ENCODE measurements around the gene HBA2. TPM values are rescaled to one million over a fixed set of nuclear protein-coding genes. Genes with fewer than 3 reads are reported as not detected.
"Not testable (repeated sequence)": the region's sequence is repeated elsewhere in the genome, so short reads cannot be mapped to it uniquely, and the experiment has no call there.

Gene HBA2
- total RNA-seq, 1 donor from 2014 or later, result 232 TPM

DNA sequence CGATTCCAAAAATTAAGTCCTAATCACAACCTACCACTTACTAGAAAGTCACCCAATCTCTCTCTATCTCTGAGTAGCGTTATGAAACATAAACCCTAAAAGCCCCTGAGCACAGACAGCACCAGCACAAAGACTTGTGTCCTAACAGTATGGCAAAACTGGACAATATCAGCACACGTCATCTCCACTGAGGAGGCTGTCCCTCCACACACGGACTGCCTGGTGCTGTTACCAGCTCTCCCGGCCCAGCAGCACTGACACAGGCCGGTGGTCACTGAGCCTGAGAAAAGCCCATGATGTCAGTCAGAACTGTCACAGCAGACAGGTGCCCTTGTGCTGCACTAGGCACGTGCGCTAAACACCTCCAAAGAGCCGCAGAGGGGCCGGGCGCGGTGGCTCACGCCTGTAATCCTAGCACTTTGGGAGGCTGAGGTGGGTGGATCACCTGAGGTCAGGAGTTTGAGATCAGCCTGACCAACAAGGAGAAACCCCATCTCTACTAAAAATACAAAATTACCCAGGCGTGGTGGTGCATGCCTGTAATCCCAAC is 39.0 kb downstream of the HBA2 start:
- H3K4me1 ChIP-seq; intact Hi-C loops (cut with DNase I); H3K4me3 ChIP-seq; DNase-seq; H3K27me3 ChIP-seq (ENCODE audit: low read depth); ATAC-seq; H3K27ac ChIP-seq; H3K9me3 ChIP-seq: not testable (repeated sequence)
- H3K36me3 ChIP-seq, result peaks cover 96% of the 10 kb centered on the region

DNA sequence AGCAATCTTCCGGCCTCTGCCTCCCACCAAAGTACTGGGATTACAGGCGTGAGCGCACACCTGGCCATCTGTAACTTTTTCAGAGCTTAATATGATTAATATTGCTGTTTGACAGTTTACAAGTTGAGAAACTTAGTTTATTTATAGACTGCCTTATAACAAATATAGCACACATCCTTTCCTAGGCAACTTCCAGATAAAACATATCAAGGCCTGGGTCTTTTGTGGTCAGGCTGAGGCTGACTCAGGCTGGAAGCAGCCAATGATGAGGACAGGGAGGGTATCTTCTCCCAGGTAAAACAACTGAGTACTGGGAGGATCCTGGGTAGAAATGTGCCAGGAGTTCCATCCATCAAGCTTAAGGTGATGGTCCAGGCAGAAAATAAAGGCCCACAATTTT is 40.3 kb downstream of the HBA2 start:
- Histone ChIP-seq H3K36me3 (peaks cover 96% of the 10 kb centered on the region), H3K4me1 (no peaks in the 10 kb centered on the region), H3K27me3 (ENCODE audit: low read depth) (no peaks in the 10 kb centered on the region), H3K9me3 (no peaks in the 10 kb centered on the region), H3K27ac (no peak overlapping the region), H3K4me3 (no peak overlapping the region)
- ATAC-seq (no peak), DNase-seq (peak; percentile 1)
- intact Hi-C loops (cut with DNase I), result no loop called here
- TF ChIP-seq, protein P1, sequence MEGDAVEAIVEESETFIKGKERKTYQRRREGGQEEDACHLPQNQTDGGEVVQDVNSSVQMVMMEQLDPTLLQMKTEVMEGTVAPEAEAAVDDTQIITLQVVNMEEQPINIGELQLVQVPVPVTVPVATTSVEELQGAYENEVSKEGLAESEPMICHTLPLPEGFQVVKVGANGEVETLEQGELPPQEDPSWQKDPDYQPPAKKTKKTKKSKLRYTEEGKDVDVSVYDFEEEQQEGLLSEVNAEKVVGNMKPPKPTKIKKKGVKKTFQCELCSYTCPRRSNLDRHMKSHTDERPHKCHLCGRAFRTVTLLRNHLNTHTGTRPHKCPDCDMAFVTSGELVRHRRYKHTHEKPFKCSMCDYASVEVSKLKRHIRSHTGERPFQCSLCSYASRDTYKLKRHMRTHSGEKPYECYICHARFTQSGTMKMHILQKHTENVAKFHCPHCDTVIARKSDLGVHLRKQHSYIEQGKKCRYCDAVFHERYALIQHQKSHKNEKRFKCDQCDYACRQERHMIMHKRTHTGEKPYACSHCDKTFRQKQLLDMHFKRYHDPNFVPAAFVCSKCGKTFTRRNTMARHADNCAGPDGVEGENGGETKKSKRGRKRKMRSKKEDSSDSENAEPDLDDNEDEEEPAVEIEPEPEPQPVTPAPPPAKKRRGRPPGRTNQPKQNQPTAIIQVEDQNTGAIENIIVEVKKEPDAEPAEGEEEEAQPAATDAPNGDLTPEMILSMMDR (IDR thresholded peaks at IDR 0.05), result no peak

DNA sequence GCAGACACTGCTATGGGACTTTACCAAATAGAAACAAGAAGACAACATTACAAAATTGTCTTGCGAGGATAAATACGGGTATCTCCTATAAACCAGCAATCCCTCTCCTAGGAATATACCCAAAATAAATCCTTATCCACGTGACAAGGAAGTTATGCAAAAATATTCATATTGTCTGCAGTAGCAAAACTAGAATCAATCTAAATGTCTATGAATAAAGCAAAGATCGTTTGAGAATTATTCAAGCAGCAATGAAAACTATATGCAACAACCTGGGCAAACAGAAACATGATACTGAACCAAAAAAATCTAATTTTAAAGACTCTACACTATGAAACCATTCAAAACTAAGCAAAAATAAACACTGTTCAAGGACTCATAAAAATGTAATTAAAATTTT is 47.3 kb downstream of the HBA2 start:
- H3K27me3 ChIP-seq (ENCODE audit: low read depth), result no peaks in the 10 kb centered on the region
- no peaks in the 10 kb centered on the region for H3K4me1 ChIP-seq
- peaks cover 100% of the 10 kb centered on the region for H3K36me3 ChIP-seq
- TF ChIP-seq, protein P1 (IDR thresholded peaks at IDR 0.05), result no peak
- no peak for ATAC-seq
- no peak overlapping the region for H3K4me3 ChIP-seq
- no peaks in the 10 kb centered on the region for H3K9me3 ChIP-seq
- no peak for DNase-seq
- no peak overlapping the region for H3K27ac ChIP-seq
- intact Hi-C loops (cut with DNase I), result no loop called here

Other genes with a start within 250 kb of the HBA2 start
- 12.1 TPM for gene POLR3K, start 119.3 kb upstream of the HBA2 start, total RNA-seq
- 18.5 TPM for gene SNRNP25, start 119.0 kb upstream of the HBA2 start, total RNA-seq
- gene RHBDF1, start 100.2 kb upstream of the HBA2 start, total RNA-seq, result 35.9 TPM
- 38.5 TPM for gene MPG, start 94.7 kb upstream of the HBA2 start, total RNA-seq
- gene NPRL3, start 34.2 kb upstream of the HBA2 start, total RNA-seq, result 29.1 TPM
- gene HBZ, start 20.2 kb upstream of the HBA2 start, total RNA-seq, result not detected
- gene HBM, start 6.9 kb upstream of the HBA2 start, total RNA-seq, result not detected
- 217 TPM for gene HBA1, start 3.8 kb downstream of the HBA2 start, total RNA-seq
- gene HBQ1, start 7.6 kb downstream of the HBA2 start, total RNA-seq, result not detected
- gene LUC7L, start 56.6 kb downstream of the HBA2 start, total RNA-seq, result 70.9 TPM
- 51.7 TPM for gene FAM234A, start 61.9 kb downstream of the HBA2 start, total RNA-seq
- 8.2 TPM for gene RGS11, start 103.1 kb downstream of the HBA2 start, total RNA-seq
- not detected for gene ARHGDIG, start 107.7 kb downstream of the HBA2 start, total RNA-seq
- gene PDIA2, start 110.3 kb downstream of the HBA2 start, total RNA-seq, result not detected
- gene AXIN1, start 179.8 kb downstream of the HBA2 start, total RNA-seq, result 22.4 TPM
- gene MRPL28, start 197.7 kb downstream of the HBA2 start, total RNA-seq, result 43.4 TPM
- 55.8 TPM for gene PGAP6, start 209.1 kb downstream of the HBA2 start, total RNA-seq
- gene NME4, start 224.3 kb downstream of the HBA2 start, total RNA-seq, result 42.3 TPM
- 10.1 TPM for gene DECR2, start 229.0 kb downstream of the HBA2 start, total RNA-seq

All from lower lobe of right lung (tissue), 2 donors.